Pancreas (tissue), 10 donors: ENCODE measurements around the gene EIF4E3. TPM values are rescaled to one million over a fixed set of nuclear protein-coding genes. Genes with fewer than 3 reads are reported as not detected.
A peak's percentile ranks its signal among the peaks of the same experiment; 100 is the strongest.

Source experiments
- ATAC-seq, 4 donors: fragments of 200-7000 bp; cut with Tn5 transposase; one replicate each; pipeline versions ENCODE4 v1.8.0 to v1.9.1; 2020; ENCODE audit warnings: mild to moderate bottlenecking in 4 of 4, moderate library complexity in 4 of 4
- DNase-seq, 6 donors: peaks; one replicate each; pipeline ENCODE4 v3.0.0-alpha.2; 2020
- FAIRE-seq: peaks from 2 replicates; lab custom pipeline; 2012; peaks lifted over from hg19 to GRCh38; lab: Jason Lieb, UNC
- H3K27ac ChIP-seq, 4 donors: fragments of 200-600 bp; sonication (generic); 1 replicate in 3 of 4; 2 replicates in 1 of 4; pipeline versions ENCODE4 v1.5.0 to v1.8.0; 2020
- H3K27me3 ChIP-seq, 4 donors: fragments of 200-600 bp; one replicate each; pipeline ENCODE4 v1.8.0; 2021
- H3K36me3 ChIP-seq, 3 donors: fragments of 200-600 bp; sonication (generic) in 1 of 3; one replicate each; pipeline versions ENCODE4 v1.5.0 to v1.8.0; 2020 to 2021
- H3K4me1 ChIP-seq, 3 donors: fragments of 200-600 bp; one replicate each; pipeline ENCODE4 v1.8.0; 2021
- H3K4me3 ChIP-seq, 4 donors: fragments of 200-600 bp; sonication (generic) in 2 of 4; one replicate each; pipeline versions ENCODE4 v1.5.0 to v1.8.0; 2020 to 2021
- H3K9me3 ChIP-seq, 4 donors: fragments of 200-600 bp; one replicate each; pipeline ENCODE4 v1.8.0; 2021
- WGBS, 2 donors: extraction: QIAGEN DNeasy Blood & Tissue Kit; methylation state at CpG; one replicate each; pipeline ENCODE4 v1.1.7; 2013; 5-methylcytosine and 5-hydroxymethylcytosine counted together
- intact Hi-C, 3 donors: fragments of 100-400 bp; cut with DNase I; formaldehyde crosslinking; loops; one replicate each; pipeline versions ENCODE4 v1.11.1 to v1.14.2; 2022
- polyA plus RNA-seq, 2 donors: library from polyadenylated mRNA; stranded (reverse); fragments of 200-250 nt; gene quantifications; one replicate each; pipeline ENCODE4 v1.2.3, GENCODE V29; 2013
- total RNA-seq, 6 donors: library from RNA; stranded (reverse); fragmentation: NEBNext Ultra II Directional in 4 of 6; extraction: Animal tissue kit (Norgen Biotek cat#: 25700) in 4 of 6; gene quantifications; one replicate each; pipeline versions ENCODE4 v1.2.1 to v1.2.4, GENCODE V29; 2021 to 2023
- TF ChIP-seq, protein P1 (sequence below), 4 donors: fragments of 200-600 bp; sonication (generic) in 3 of 4; IDR thresholded peaks; one replicate each; pipeline versions ENCODE4 v1.5.0 to v1.8.0; 2021; ENCODE audit warnings: antibody characterized with exemption in 4 of 4
- donor health status: healthy with polysubstance abuse.
- donor health status: DM: no; HTN: no; CAD: no; lungs with moderate emphysema.
- donor health status: DM: no; HTN: no; CAD: no.
- donor health status: control.
- donor health status: control.
- donor health status: Bipolar disorder and iron deficiency.
- donor health status: DM: yes; HTN: yes; CAD: no.
- donor health status: DM: no; HTN: no; CAD: no.
- donor health status: DM: no; HTN: no; CAD: no.
- donor health status: DM: yes; HTN: yes; CAD: no.

EIF4E3 gene
- total and polyA plus RNA-seq, 8 donors = 4.1 to 17.3 (median 13.8) TPM

DNA sequence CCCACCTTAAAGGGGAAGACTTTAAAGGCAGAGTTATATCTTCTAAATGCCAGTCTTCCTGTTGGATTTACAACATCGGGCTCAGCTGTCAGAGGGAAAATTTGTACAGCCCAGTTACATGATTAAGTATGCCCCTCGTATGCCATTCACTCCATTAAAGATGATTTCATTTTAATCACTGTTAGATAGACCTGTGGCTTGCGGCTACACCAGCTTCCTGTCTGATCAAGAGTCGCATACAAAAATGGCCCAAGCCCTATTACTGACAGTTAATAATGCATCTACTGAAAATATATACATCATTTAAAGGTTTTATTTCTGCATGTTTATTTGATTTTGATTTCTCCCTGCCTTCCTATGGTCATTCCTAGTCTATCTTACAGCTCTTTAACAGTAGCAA lies 7.1 kb downstream of the EIF4E3 start:
- Histone ChIP-seq H3K36me3 (no peaks in the 10 kb centered on the region), H3K27ac (no peak overlapping the region), H3K4me1 (peaks cover 0 to 6% (median 0%) of the 10 kb centered on the region in 3 donors), H3K4me3 (no peak overlapping the region), H3K27me3 (no peaks in the 10 kb centered on the region), H3K9me3 (no peaks in the 10 kb centered on the region)
- FAIRE-seq (no peak), ATAC-seq (no peak), DNase-seq (no peak)
- intact Hi-C loops = loop anchor here in 1 of 3 donors (10.0 kb wide), 1 partner anchor 157 kb away; no protein-coding TSS in a partner anchor
- WGBS, 2 donors = 77 to 81% methylated on average over 4 of the region's 4 CpGs
- TF ChIP-seq, protein P1, sequence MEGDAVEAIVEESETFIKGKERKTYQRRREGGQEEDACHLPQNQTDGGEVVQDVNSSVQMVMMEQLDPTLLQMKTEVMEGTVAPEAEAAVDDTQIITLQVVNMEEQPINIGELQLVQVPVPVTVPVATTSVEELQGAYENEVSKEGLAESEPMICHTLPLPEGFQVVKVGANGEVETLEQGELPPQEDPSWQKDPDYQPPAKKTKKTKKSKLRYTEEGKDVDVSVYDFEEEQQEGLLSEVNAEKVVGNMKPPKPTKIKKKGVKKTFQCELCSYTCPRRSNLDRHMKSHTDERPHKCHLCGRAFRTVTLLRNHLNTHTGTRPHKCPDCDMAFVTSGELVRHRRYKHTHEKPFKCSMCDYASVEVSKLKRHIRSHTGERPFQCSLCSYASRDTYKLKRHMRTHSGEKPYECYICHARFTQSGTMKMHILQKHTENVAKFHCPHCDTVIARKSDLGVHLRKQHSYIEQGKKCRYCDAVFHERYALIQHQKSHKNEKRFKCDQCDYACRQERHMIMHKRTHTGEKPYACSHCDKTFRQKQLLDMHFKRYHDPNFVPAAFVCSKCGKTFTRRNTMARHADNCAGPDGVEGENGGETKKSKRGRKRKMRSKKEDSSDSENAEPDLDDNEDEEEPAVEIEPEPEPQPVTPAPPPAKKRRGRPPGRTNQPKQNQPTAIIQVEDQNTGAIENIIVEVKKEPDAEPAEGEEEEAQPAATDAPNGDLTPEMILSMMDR (IDR thresholded peaks at IDR 0.05) = no peak

DNA sequence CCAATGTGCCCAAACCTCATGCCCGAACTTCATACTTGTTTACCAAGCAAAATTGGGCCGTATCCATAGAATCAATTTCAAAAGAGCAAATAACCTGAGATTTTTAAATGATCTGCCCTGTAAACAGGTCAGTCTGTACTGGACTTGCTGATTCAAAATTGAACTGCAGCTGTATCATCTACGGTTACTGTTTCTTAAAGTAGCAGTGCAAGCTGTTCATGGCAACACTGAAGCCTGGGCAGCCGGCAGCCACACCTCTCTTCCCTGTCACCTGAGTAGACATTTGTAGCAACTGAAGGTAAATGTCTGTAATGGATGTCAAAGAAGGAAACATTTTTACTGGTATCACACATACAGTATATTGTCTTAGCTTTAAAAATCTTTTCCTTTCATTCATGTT lies 10.6 kb downstream of the EIF4E3 start:
- H3K27ac ChIP-seq = no peak overlapping the region
- no peaks in the 10 kb centered on the region for H3K9me3 ChIP-seq
- intact Hi-C loops = loop anchor here in 1 of 3 donors (10.0 kb wide), 1 partner anchor 160 kb away; no protein-coding TSS in a partner anchor
- TF ChIP-seq, protein P1 (IDR thresholded peaks at IDR 0.05) = no peak
- H3K4me1 ChIP-seq = peaks cover 2 to 15% (median 6%) of the 10 kb centered on the region in 3 donors
- H3K36me3 ChIP-seq = no peaks in the 10 kb centered on the region
- DNase-seq = no peak
- FAIRE-seq = no peak
- WGBS, 2 donors = 63 to 64% methylated on average over 4 of the region's 4 CpGs
- no peak overlapping the region for H3K4me3 ChIP-seq
- H3K27me3 ChIP-seq = no peaks in the 10 kb centered on the region
- no peak for ATAC-seq

DNA sequence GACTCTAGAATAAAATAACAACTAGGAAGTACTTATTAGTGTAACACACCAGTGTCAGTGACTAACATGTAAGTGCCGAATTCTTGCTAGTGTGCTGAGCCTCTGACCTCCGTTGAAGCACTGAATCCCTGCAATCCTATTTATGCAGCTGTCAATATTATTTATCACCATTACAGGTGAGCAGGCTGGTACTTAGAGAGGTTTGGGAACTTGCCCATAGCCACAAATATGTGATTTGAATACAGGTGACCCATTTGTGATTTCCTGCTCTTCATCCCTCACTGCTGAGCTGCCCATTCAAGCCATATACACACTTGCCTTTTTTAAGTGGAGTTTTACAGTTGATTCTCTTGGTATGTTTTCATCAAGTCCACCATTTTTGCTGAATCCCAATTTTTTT lies 12.2 kb downstream of the EIF4E3 start:
- no peak for ATAC-seq

DNA sequence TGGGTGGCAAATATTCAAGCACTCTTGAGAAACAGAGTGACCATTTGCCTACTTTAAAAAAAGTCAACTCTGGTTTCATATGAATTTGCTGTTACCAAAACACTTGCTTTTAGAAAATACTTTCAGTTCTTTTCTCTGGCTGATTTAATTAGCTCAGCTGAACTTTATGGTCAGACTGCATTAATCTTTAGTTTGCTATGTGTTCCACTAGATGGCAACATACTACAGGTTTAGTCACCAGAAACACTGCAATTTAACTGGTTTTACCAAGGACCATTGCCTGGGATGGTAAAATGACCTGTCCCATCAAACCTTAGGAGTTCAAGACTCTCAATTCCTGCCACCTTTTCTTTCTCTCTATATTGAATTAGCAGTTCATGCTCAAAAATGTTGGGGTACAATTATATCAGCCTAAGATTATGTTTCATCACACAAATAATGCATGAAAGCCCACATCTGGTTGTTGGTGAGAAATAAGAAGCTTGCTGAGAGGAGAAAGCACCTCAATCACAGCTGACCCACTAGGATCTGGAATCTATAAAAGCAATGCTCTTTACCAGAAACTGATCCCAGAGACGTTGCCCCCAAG lies 14.2 kb downstream of the EIF4E3 start:
- peaks cover 6 to 32% (median 17%) of the 10 kb centered on the region in 3 donors for H3K4me1 ChIP-seq
- TF ChIP-seq, protein P1 (IDR thresholded peaks at IDR 0.05) = peak in 3 of 4 donors; percentile 37 to 62 (median 47)
- 10 to 23% methylated on average over 1 of the region's 1 CpG for WGBS, 2 donors
- no peak overlapping the region for H3K4me3 ChIP-seq
- H3K9me3 ChIP-seq = no peaks in the 10 kb centered on the region
- peak; percentile 55 to 82 (median 74) for ATAC-seq
- intact Hi-C loops = loop anchor here in 1 of 3 donors (10.0 kb wide), 1 partner anchor 164 kb away; no protein-coding TSS in a partner anchor
- no peak overlapping the region for H3K27ac ChIP-seq
- no peaks in the 10 kb centered on the region for H3K36me3 ChIP-seq
- H3K27me3 ChIP-seq = no peaks in the 10 kb centered on the region
- FAIRE-seq = peak; percentile 93
- DNase-seq = no peak

More for the DNA sequence above, 12.2 kb downstream of the EIF4E3 start:
- no peaks in the 10 kb centered on the region for H3K36me3 ChIP-seq
- no peak overlapping the region for H3K4me3 ChIP-seq
- FAIRE-seq (no peak), DNase-seq (no peak)
- no peaks in the 10 kb centered on the region for H3K9me3 ChIP-seq
- TF ChIP-seq, protein P1 (IDR thresholded peaks at IDR 0.05) = no peak
- intact Hi-C loops = loop anchor here in 1 of 3 donors (10.0 kb wide), 1 partner anchor 162 kb away; no protein-coding TSS in a partner anchor
- H3K27me3 ChIP-seq = no peaks in the 10 kb centered on the region
- WGBS, 2 donors = 42 to 46% methylated on average over 2 of the region's 2 CpGs
- no peak overlapping the region for H3K27ac ChIP-seq
- H3K4me1 ChIP-seq = peaks cover 6 to 30% (median 15%) of the 10 kb centered on the region in 3 donors
